ENCODE results near the gene RABAC1. TPM values are rescaled to one million over a fixed set of nuclear protein-coding genes. Genes with fewer than 3 reads are reported as not detected.
"Not testable (repeated sequence)": the region's sequence is repeated elsewhere in the genome, so short reads cannot be mapped to it uniquely, and the experiment has no call there.

Gene RABAC1
- total RNA-seq, 6 donors from 2014 or later = 59.7 to 222 (median 163) TPM

GRCh38 chr19:41940731-41941409 lies 18.3 kb downstream of the RABAC1 start:
- TF ChIP-seq CTCF (IDR thresholded peaks at IDR 0.05) (no peak), POLR2A (IDR thresholded peaks at IDR 0.05) (no peak), EP300 (IDR thresholded peaks at IDR 0.05) (no peak), POLR2AphosphoS5 (IDR thresholded peaks at IDR 0.05) (no peak)
- H3K36me3 ChIP-seq = no peaks in the 10 kb centered on the region
- H3K27me3 ChIP-seq = peaks cover 0 to 20% (median 12%) of the 10 kb centered on the region in 4 donors
- peaks cover 6 to 16% (median 16%) of the 10 kb centered on the region in 4 donors for H3K4me1 ChIP-seq
- DNase-seq = peak in 1 of 2 donors; percentile 83
- ATAC-seq (ENCODE audit: low FRiP score in 2 of 2) = no peak
- no peaks in the 10 kb centered on the region for H3K9me3 ChIP-seq
- 9 to 15% methylated on average over 35 of the region's 53 CpGs for WGBS, 2 donors
- H3K27ac ChIP-seq = peak overlapping the region in 2 of 4 donors; percentile 32 to 46
- H3K4me3 ChIP-seq = peak overlapping the region in 3 of 4 donors; percentile 43 to 60 (median 52)

- ATAC-seq (ENCODE audit: low FRiP score in 2 of 2) (peak in 1 of 2 donors; percentile 55), DNase-seq (peak; percentile 34 to 89)
- Histone ChIP-seq H3K27me3 (peaks cover 0 to 26% (median 13%) of the 10 kb centered on the region in 4 donors), H3K27ac (peak overlapping the region in 2 of 4 donors; percentile 32 to 46), H3K36me3 (no peaks in the 10 kb centered on the region), H3K9me3 (no peaks in the 10 kb centered on the region), H3K4me3 (peak overlapping the region; percentile 43 to 60 (median 49)), H3K4me1 (peaks cover 6 to 16% (median 16%) of the 10 kb centered on the region in 4 donors)
- WGBS, 2 donors = 1 to 4% methylated on average over 25 to 59 of the region's 83 CpGs
- TF ChIP-seq POLR2A (IDR thresholded peaks at IDR 0.05) (no peak), CTCF (IDR thresholded peaks at IDR 0.05) (no peak), POLR2AphosphoS5 (IDR thresholded peaks at IDR 0.05) (no peak), EP300 (IDR thresholded peaks at IDR 0.05) (no peak)
These were observed 19.0 kb downstream of the RABAC1 start for GRCh38 chr19:41939861-41940730.

- not testable (repeated sequence) for H3K36me3 ChIP-seq; ATAC-seq (ENCODE audit: low FRiP score in 2 of 2); H3K27ac ChIP-seq; H3K9me3 ChIP-seq; H3K4me3 ChIP-seq; DNase-seq
- peaks cover 6 to 16% (median 16%) of the 10 kb centered on the region in 4 donors for H3K4me1 ChIP-seq
- peaks cover 0 to 26% (median 13%) of the 10 kb centered on the region in 4 donors for H3K27me3 ChIP-seq
These were observed 19.9 kb downstream of the RABAC1 start for GRCh38 chr19:41939209-41939608.

- H3K27me3 ChIP-seq = peaks cover 0 to 26% (median 13%) of the 10 kb centered on the region in 4 donors
- 45 to 53% methylated on average over 21 to 22 of the region's 22 CpGs for WGBS, 2 donors
These were observed 21.3 kb downstream of the RABAC1 start for GRCh38 chr19:41937525-41938468.

More at GRCh38 chr19:41937525-41938468, 21.3 kb downstream of the RABAC1 start:
- no peaks in the 10 kb centered on the region for H3K9me3 ChIP-seq
- H3K27ac ChIP-seq = no peak overlapping the region
- ATAC-seq (ENCODE audit: low FRiP score in 2 of 2) = no peak
- H3K36me3 ChIP-seq = no peaks in the 10 kb centered on the region
- no peak for DNase-seq
- H3K4me3 ChIP-seq = no peak overlapping the region
- H3K4me1 ChIP-seq = peaks cover 6 to 20% (median 16%) of the 10 kb centered on the region in 4 donors
- TF ChIP-seq POLR2AphosphoS5 (IDR thresholded peaks at IDR 0.05) (no peak), EP300 (IDR thresholded peaks at IDR 0.05) (no peak), CTCF (IDR thresholded peaks at IDR 0.05) (no peak), POLR2A (IDR thresholded peaks at IDR 0.05) (no peak)
